Psoas muscle (tissue), 8 donors: Measurements from ENCODE around the gene CCL21. TPM values are rescaled to one million over a fixed set of nuclear protein-coding genes. Genes with fewer than 3 reads are reported as not detected.

Experiments
- ATAC-seq, 4 donors: fragments of 200-7000 bp; cut with Tn5 transposase; one replicate each; pipeline ENCODE4 v1.9.1; 2020; ENCODE audit warnings: moderate library complexity in 3 of 4, mild to moderate bottlenecking in 2 of 4
- DNase-seq, 2 donors: peaks; one replicate each; pipeline ENCODE4 v3.0.0-alpha.2; 2020
- H3K27ac ChIP-seq: fragments of 200-600 bp; one replicate; pipeline ENCODE4 v1.8.0; 2022
- H3K27me3 ChIP-seq, 3 donors: fragments of 200-600 bp in 1 of 3; one replicate each; pipeline versions ENCODE4 v1.6.1 to v1.8.0; 2013 to 2022; ENCODE audit warnings: low read length in 2 of 3, mild to moderate bottlenecking in 2 of 3, moderate library complexity in 1 of 3; ENCODE audit not compliant: insufficient read depth in 3 of 3
- H3K36me3 ChIP-seq, 2 donors: fragments of 200-600 bp in 1 of 2; one replicate each; pipeline versions ENCODE4 v1.6.1 to v1.8.0; 2013 to 2022; ENCODE audit warnings: low read depth in 1 of 2, mild to moderate bottlenecking in 1 of 2, moderate library complexity in 1 of 2; ENCODE audit not compliant: insufficient read depth in 1 of 2
- H3K4me1 ChIP-seq: fragments of 200-600 bp; one replicate; pipeline ENCODE4 v1.8.0; 2022
- H3K4me3 ChIP-seq: fragments of 200-600 bp; one replicate; pipeline ENCODE4 v1.8.0; 2022; ENCODE audit warnings: mild to moderate bottlenecking
- H3K9me3 ChIP-seq: fragments of 200-600 bp; one replicate; pipeline ENCODE4 v1.8.0; 2022
- WGBS, 3 donors: extraction: QIAGEN DNeasy Blood & Tissue Kit; methylation state at CpG; one replicate each; pipeline versions ENCODE4 v1.1.6 to v1.1.7; 2013; 5-methylcytosine and 5-hydroxymethylcytosine counted together
- intact Hi-C, 2 donors: fragments of 100-400 bp; cut with DNase I; formaldehyde crosslinking; loops; one replicate each; pipeline versions ENCODE4 v1.11.0 to v1.14.2; 2022
- polyA plus RNA-seq, 3 donors: library from polyadenylated mRNA; stranded (reverse); fragments of 200-250 nt; gene quantifications; one replicate each; pipeline ENCODE4 v1.2.3, GENCODE V29; 2013
- total RNA-seq, 4 donors: library from RNA; stranded (reverse); fragmentation: NEBNext Ultra II Directional in 2 of 4; extraction: Animal tissue kit (Norgen Biotek cat#: 25700) in 2 of 4; gene quantifications; one replicate each; pipeline versions ENCODE4 v1.2.1 to v1.2.4, GENCODE V29; 2021 to 2023
- TF ChIP-seq, protein P1 (sequence below): fragments of 200-600 bp; IDR thresholded peaks from one replicate; pipeline ENCODE4 v1.8.0; 2022; ENCODE audit warnings: antibody characterized with exemption
- donor health status: healthy with polysubstance abuse.
- donor health status: DM: no; HTN: no; CAD: no; lungs with moderate emphysema.
- donor health status: Bipolar disorder and iron deficiency.
- donor health status: healthy.
- donor health status: DM: yes; HTN: yes; CAD: no.
- donor health status: DM: no; HTN: no; CAD: no.
- donor health status: DM: no; HTN: no; CAD: no.
- donor health status: DM: yes; HTN: yes; CAD: no.

The CCL21 gene
- total and polyA plus RNA-seq, 7 donors = 1.3 to 3.8 (median 2.9) TPM

DNA sequence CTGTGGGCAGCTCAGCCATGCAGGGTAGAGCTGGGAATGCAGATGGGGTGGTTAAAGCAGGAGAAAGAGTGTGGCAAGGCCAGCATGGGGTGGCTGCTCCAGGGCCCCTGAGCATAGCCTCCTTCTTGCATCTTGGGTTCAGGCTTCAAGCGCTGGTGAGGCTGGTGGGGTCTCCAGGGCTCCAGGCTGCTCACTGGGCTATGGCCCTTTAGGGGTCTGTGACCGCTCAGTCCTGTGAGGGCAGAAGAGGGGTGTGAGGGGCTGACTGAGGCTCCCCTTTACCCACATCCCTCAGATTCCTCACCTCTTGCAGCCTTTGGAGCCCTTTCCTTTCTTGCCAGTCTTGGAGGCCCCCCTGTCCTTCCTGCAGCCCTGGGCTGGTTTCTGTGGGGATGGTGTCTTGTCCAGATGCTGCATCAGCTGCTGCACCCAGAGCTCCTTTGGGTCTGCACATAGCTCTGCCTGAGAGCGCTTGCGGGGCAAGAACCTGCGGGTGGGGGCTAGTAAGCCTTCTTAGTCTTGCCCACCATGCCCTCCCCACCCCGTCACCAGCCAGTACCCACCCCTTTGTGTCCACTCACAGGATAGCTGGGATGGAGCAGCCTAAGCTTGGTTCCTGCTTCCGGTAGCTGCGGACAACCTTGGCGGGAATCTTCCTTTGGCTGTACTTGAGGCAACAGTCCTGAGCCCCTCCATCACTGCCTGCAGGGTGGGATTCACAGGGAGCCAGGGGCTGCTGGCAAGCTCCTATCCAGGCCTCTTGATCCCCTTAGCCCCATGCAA is 549 bp downstream of the CCL21 start:
- WGBS, 3 donors = 90 to 95% (median 91%) methylated on average over 9 of the region's 9 CpGs
- intact Hi-C loops = no loop called here

DNA sequence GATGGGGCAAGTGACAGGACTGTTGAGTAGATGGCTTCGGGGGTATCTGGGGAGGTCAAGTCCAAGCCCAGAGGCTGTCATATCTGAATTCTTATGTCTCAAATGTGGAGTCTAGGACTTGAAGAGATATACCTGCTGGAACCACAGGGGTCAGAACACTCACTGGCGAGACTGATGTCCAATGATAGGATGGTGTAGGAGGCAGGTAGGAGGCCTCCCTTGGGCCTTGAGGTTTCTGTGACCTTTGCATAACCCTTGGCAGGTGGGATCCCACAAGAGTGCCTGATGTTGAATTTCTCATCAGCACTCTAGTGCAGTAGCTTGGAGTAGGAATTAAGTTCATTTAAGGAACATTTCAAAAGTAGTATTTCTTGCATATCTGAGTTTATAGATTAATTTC is 2.8 kb downstream of the CCL21 start:
- 78 to 93% (median 87%) methylated on average over 2 of the region's 2 CpGs for WGBS, 3 donors
- TF ChIP-seq, protein P1, sequence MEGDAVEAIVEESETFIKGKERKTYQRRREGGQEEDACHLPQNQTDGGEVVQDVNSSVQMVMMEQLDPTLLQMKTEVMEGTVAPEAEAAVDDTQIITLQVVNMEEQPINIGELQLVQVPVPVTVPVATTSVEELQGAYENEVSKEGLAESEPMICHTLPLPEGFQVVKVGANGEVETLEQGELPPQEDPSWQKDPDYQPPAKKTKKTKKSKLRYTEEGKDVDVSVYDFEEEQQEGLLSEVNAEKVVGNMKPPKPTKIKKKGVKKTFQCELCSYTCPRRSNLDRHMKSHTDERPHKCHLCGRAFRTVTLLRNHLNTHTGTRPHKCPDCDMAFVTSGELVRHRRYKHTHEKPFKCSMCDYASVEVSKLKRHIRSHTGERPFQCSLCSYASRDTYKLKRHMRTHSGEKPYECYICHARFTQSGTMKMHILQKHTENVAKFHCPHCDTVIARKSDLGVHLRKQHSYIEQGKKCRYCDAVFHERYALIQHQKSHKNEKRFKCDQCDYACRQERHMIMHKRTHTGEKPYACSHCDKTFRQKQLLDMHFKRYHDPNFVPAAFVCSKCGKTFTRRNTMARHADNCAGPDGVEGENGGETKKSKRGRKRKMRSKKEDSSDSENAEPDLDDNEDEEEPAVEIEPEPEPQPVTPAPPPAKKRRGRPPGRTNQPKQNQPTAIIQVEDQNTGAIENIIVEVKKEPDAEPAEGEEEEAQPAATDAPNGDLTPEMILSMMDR = no peak
- ATAC-seq (no peak), DNase-seq (no peak)
- Histone ChIP-seq H3K27ac (no peak overlapping the region), H3K4me1 (no peaks in the 10 kb centered on the region), H3K4me3 (no peak overlapping the region), H3K27me3 (no peaks in the 10 kb centered on the region), H3K9me3 (no peaks in the 10 kb centered on the region), H3K36me3 (no peaks in the 10 kb centered on the region)
- intact Hi-C loops = no loop called here

More for the DNA sequence above, 549 bp downstream of the CCL21 start:
- no peak overlapping the region for H3K4me3 ChIP-seq
- H3K4me1 ChIP-seq = no peaks in the 10 kb centered on the region
- DNase-seq (no peak), ATAC-seq (no peak)
- H3K27ac ChIP-seq = no peak overlapping the region
- no peaks in the 10 kb centered on the region for H3K9me3 ChIP-seq
- no peaks in the 10 kb centered on the region for H3K36me3 ChIP-seq
- TF ChIP-seq, protein P1 = no peak
- no peaks in the 10 kb centered on the region for H3K27me3 ChIP-seq

GRCh38 chr9:34701769-34702736 is 7.9 kb downstream of the CCL21 start:
- WGBS, 3 donors = 3 to 4% (median 4%) methylated on average over 30 of the region's 30 CpGs
- no peaks in the 10 kb centered on the region for H3K9me3 ChIP-seq
- H3K4me1 ChIP-seq = no peaks in the 10 kb centered on the region
- H3K36me3 ChIP-seq = no peaks in the 10 kb centered on the region
- intact Hi-C loops = loop anchor here in 1 of 2 donors (2.0 to 5.0 kb wide), 3 partner anchors 39 to 90 kb away; partner anchors contain the start of genes CCL27, GALT and RPP25L
- peaks cover 0 to 4% (median 0%) of the 10 kb centered on the region in 3 donors for H3K27me3 ChIP-seq
- H3K4me3 ChIP-seq = peak overlapping the region; percentile 84
- TF ChIP-seq, protein P1 = peak; percentile 98
- peak; percentile 87 to 96 (median 92) for ATAC-seq
- peak overlapping the region; percentile 3 for H3K27ac ChIP-seq
- DNase-seq = peak; percentile 81 to 90

GRCh38 chr9:34701023-34701768 is 8.7 kb downstream of the CCL21 start:
- intact Hi-C loops = loop anchor here in 1 of 2 donors (5.0 kb wide), 2 partner anchors 54 to 89 kb away; partner anchors contain the start of genes GALT and RPP25L
- peak overlapping the region; percentile 84 for H3K4me3 ChIP-seq
- DNase-seq (peak; percentile 81 to 84), ATAC-seq (peak; percentile 88 to 95 (median 94))
- H3K4me1 ChIP-seq = no peaks in the 10 kb centered on the region
- 6 to 9% (median 9%) methylated on average over 32 to 52 of the region's 52 CpGs for WGBS, 3 donors
- peaks cover 0 to 4% (median 0%) of the 10 kb centered on the region in 3 donors for H3K27me3 ChIP-seq
- TF ChIP-seq, protein P1 = peak; percentile 85
- peak overlapping the region; percentile 3 for H3K27ac ChIP-seq
- no peaks in the 10 kb centered on the region for H3K36me3 ChIP-seq
- H3K9me3 ChIP-seq = no peaks in the 10 kb centered on the region
